Stimulated activated naive CD8-positive, alpha-beta T cell treated with anti-CD3 and anti-CD28 coated beads, Interleukin-15, Interleukin-2, amounts not matched to agents 100 ng/mL and 50 ng/mL, for 24 hours (primary cell): ENCODE results near the gene ZNF705A.
"Not testable (repeated sequence)": the region's sequence is repeated elsewhere in the genome, so short reads cannot be mapped to it uniquely, and the experiment has no call there.

Source experiments
- H3K27ac Mint-ChIP-seq: one replicate; pipeline ENCODE4 v1.8.0; 2021; ENCODE audit warnings: mild to moderate bottlenecking, mixed read lengths
- H3K27me3 Mint-ChIP-seq: one replicate; pipeline ENCODE4 v1.8.0; 2021; ENCODE audit warnings: mixed read lengths
- H3K36me3 Mint-ChIP-seq: one replicate; pipeline ENCODE4 v1.8.0; 2021; ENCODE audit warnings: low read depth, mixed read lengths
- H3K4me1 Mint-ChIP-seq: one replicate; pipeline ENCODE4 v1.8.0; 2021; ENCODE audit warnings: low read depth, mixed read lengths
- H3K4me3 Mint-ChIP-seq: one replicate; pipeline ENCODE4 v1.8.0; 2021; ENCODE audit warnings: mild to moderate bottlenecking, mixed read lengths
- H3K9me3 Mint-ChIP-seq: one replicate; pipeline ENCODE4 v1.8.0; 2021; ENCODE audit warnings: mixed read lengths

ZNF705A gene

DNA sequence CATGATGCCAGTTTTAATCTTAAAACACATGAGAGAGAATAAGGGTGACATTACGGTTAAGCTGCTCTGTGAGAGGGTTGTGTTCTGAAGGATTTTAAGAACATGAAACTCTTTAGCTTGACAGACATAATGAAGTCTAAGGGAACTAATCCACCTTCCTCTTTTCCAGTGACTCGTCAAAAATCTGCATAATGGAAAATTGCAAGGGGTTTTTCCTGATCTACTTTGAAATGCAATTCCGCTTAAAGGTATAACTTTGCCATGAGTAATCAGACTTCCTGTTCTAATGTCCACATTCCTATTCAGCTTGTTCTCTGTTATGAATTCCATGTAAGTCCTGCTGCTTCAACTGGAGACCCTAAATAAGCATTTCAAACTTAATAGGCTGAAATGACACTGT is at the start of gene ZNF705A:
Gene ZNF705A, plus strand, starts transcription at position 171 of the 400 bp plus-strand sequence. CDS start 15,611 bp downstream, outside the sequence.
- H3K27ac Mint-ChIP-seq = no peak within 1 kb of the TSS
- H3K27me3 Mint-ChIP-seq = peaks cover 6% of the 10 kb centered on the region
- H3K4me1 Mint-ChIP-seq = peaks cover 36% of the 10 kb centered on the region
- no peak within 1 kb of the TSS for H3K4me3 Mint-ChIP-seq
- H3K9me3 Mint-ChIP-seq = no peaks in the 10 kb centered on the region
- H3K36me3 Mint-ChIP-seq = no peaks in the 10 kb centered on the region

DNA sequence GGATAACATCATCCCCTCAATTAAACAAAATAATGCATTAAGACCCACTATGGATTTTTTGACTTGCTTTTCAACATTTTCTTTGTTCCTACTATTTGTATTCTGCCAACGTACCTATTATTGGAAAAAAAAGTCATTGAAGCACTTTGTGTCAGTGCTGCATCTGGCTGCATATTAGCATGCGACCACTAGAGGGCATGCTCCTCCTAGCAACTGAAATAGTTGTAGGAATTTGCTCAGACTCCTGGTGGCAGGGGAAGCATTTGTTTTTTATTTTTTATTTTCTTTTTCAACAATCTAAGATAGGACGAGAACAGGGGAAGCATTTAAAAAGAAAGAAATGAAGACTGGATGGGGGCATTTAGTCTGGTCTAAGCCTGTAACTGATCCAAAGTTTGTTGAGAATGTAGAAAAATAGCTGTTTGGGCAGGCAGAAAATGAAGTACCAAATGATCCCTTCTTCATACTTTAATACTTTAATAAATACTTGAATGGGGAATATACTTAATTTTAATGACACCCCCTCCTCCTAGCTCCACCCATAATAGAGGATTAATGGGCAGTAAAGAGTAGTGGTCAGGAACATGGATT is 47.9 kb upstream of the ZNF705A start:
- Mint-ChIP-seq H3K4me3 (no peak overlapping the region), H3K27ac (no peak overlapping the region), H3K4me1 (peaks cover 5% of the 10 kb centered on the region), H3K9me3 (no peaks in the 10 kb centered on the region), H3K36me3 (peaks cover 21% of the 10 kb centered on the region), H3K27me3 (no peaks in the 10 kb centered on the region)

DNA sequence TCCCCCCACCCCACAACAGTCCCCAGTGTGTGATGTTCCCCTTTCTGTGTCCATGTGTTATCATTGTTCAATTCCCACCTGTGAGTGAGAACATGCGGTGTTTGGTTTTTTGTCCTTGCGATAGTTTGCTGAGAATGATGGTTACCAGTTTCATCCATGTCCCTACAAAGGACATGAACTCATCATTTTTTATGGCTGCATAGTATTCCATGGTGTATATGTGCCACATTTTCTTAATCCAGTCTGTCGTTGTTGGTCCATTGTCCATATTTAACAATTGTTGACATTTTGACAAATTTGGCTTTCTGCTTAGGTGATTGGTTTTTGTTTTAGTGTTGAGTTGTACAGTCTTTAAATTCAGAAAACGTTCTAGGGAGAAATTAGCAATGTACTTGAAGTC is 43.7 kb upstream of the ZNF705A start:
- not testable (repeated sequence) for H3K27ac Mint-ChIP-seq, H3K9me3 Mint-ChIP-seq, H3K27me3 Mint-ChIP-seq, H3K36me3 Mint-ChIP-seq, H3K4me1 Mint-ChIP-seq, H3K4me3 Mint-ChIP-seq

DNA sequence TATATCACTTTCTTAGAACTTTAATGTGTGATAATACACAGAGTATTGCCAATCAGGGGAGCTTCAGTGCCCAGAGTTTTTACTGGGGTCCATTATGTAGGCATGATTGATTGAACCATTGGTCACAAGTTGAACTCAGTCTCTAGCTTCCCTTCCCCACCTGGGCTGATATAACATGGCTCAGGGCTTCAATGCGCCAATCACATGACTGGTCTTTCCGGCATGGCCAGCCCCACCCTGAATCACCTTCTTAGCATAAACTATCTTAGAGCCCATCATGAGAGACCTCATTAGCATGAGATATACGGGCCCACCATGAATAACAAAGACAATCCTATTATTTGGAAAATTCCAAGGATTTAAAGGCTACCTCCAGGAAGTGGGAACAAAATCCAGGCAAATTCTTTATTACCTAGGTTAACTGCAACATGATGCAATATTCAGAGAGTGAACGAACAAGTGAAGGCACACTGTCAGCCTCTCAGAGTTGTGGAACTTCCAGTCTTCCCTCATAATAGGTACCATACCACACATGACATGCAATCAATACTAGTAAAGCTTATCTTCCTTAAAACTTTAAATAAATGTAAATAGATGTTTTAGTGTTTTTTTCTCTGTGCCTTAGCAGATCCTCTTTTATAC is 36.6 kb upstream of the ZNF705A start:
- peaks cover 9% of the 10 kb centered on the region for H3K36me3 Mint-ChIP-seq
- no peak overlapping the region for H3K4me3 Mint-ChIP-seq
- H3K9me3 Mint-ChIP-seq = no peaks in the 10 kb centered on the region
- H3K27ac Mint-ChIP-seq = no peak overlapping the region
- H3K27me3 Mint-ChIP-seq = no peaks in the 10 kb centered on the region
- peaks cover 6% of the 10 kb centered on the region for H3K4me1 Mint-ChIP-seq

DNA sequence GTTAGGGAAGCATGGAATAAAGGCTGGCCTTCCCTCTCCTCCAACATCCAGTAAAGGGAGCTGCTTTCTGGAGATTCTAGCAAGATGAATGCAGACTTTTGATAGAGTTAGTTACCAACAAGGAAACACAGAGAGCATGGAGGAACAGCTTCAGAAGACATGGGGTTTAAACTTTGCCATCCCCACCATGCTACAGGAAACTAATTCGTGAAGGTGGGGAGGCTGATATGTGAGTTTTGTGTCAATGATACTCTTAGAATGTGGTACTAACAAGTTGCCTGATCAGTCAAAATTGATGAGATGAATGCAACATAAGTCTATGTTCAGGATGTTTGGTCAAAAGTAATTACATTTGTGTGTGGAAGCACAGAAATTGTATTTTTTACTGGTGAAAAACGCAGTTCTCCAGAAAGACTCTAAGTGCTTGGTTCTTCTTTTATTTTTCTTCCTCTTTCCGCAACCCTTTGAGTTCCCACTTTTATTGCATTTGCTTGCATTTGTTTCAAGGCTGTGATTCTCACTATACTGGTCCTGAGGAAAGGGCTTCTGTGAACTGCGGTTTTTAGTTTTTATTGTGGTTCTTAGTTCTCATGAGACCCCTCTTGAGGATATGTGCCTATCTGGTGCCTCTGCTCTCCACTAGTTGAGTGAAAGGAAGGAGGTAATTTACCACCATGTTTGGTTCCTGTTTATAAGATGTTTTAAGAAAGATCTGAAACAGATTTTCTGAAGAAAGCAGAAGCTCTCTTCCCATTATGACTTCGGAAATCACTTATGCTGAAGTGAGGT is 33.5 kb upstream of the ZNF705A start, which contains the start of gene CLEC4A:
Gene CLEC4A, plus strand, starts transcription at position 494 of the 789 bp plus-strand sequence. Its CDS starts 262 bp downstream, at position 756.
- Mint-ChIP-seq H3K27ac (peak within 1 kb of the TSS; percentile 60), H3K36me3 (peaks cover 6% of the 10 kb centered on the region), H3K27me3 (no peaks in the 10 kb centered on the region), H3K4me3 (peak within 1 kb of the TSS; percentile 5), H3K4me1 (peaks cover 21% of the 10 kb centered on the region), H3K9me3 (no peaks in the 10 kb centered on the region)

DNA sequence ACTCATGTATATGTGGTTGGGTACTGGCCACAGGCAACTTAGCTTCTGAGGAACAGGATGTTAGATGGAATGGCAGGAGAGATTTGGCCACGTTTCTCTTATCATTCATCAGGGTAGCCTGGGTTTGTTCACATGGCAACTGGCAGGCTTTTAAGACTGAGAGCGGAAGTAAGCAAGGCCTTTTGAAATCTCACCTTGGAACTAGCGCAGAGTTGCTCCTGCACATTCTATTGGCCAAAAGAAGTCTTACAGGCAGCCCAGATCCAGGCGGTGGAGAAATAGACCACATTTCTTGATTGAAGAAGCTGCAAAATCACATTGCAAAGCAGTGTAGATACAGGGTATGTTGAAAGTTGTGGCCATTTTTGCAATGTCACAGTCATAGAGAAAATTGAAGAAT is 29.7 kb upstream of the ZNF705A start:
- peaks cover 13% of the 10 kb centered on the region for H3K36me3 Mint-ChIP-seq
- H3K27me3 Mint-ChIP-seq = no peaks in the 10 kb centered on the region
- H3K4me3 Mint-ChIP-seq = no peak overlapping the region
- peaks cover 21% of the 10 kb centered on the region for H3K4me1 Mint-ChIP-seq
- H3K27ac Mint-ChIP-seq = no peak overlapping the region
- H3K9me3 Mint-ChIP-seq = no peaks in the 10 kb centered on the region

DNA sequence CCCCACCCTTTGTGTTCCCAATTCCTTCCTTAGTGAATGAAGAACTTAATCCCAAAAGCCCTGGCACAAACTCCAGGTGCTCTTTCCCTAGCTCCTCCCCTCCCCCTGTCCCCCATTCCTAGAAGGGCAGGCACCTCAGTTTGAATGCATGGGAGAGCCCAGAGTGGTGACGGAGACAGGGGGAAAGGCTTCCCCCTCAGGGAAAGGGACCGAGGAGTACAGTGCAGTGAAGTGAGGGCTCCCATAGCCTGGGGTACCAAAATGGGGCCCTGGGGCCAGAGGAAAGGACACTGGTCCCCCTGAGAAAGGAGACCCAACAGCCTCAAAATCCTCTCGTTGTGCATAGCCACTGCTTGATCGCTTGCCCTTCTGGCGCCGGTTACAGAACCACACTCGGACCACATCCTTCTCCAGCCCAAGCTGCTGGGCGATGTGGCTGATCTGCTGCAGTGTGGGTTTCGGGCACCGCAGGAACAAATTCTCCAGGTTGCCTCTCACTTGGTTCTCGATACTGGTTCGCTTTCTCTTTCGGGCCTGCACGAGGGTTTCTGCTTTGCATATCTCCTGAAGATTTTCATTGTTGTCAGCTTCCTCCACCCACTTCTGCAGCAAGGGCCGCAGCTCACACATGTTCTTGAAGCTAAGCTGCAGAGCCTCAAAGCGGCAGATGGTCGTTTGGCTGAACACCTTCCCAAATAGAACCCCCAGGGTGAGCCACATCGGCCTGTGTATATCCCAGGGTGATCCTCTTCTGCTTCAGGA is 23.0 kb upstream of the ZNF705A start:
- H3K4me3 Mint-ChIP-seq, H3K9me3 Mint-ChIP-seq, H3K27ac Mint-ChIP-seq, H3K4me1 Mint-ChIP-seq, H3K27me3 Mint-ChIP-seq: not testable (repeated sequence)
- peaks cover 20% of the 10 kb centered on the region for H3K36me3 Mint-ChIP-seq

DNA sequence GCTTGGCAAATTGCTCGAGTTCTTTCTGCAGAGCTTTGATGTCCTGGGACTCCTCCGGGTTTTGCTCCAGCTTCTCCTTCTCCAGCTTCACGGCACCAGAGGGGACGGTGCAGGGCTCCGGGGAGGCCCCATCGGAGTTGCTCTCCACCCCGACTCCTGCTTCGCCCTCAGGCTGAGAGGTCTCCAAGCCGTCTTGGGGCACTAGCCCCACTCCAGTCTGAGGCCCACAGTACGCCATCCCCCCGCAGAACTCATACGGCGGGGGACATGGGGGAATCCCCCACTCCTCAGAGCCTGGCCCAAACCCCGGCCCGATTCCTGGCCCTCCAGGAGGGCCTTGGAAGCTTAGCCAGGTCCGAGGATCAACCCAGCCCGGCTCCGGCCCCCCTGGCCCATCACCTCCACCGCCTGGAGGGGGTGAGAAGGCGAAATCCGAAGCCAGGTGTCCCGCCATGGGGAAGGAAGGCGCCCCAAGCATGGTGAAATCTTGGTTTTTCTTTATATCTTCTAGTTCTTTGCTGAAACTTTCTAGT is 22.4 kb upstream of the ZNF705A start:
- H3K9me3 Mint-ChIP-seq, H3K27ac Mint-ChIP-seq, H3K4me1 Mint-ChIP-seq, H3K27me3 Mint-ChIP-seq, H3K4me3 Mint-ChIP-seq: not testable (repeated sequence)
- peaks cover 20% of the 10 kb centered on the region for H3K36me3 Mint-ChIP-seq

DNA sequence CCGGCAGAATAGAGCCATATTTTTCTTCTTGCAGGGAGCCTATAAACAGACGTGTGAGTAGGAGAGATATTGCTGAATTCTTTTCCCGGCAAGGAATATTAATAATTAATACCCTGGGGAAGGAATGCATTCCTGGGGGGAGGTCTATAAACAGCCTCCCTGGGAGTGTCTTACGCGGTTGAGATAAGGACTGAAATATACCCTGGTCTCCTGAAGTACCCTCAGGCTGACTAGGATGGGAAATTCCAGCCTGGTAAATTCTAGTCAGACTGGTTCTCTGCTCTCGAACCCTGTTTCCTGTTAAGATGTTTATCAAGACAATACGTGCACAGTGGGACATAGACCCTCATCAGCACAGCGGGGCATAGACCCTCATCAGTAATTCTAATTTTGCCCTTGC is 15.2 kb upstream of the ZNF705A start:
- peaks cover 38% of the 10 kb centered on the region for H3K36me3 Mint-ChIP-seq
- not testable (repeated sequence) for H3K27me3 Mint-ChIP-seq, H3K9me3 Mint-ChIP-seq, H3K4me1 Mint-ChIP-seq, H3K4me3 Mint-ChIP-seq, H3K27ac Mint-ChIP-seq

DNA sequence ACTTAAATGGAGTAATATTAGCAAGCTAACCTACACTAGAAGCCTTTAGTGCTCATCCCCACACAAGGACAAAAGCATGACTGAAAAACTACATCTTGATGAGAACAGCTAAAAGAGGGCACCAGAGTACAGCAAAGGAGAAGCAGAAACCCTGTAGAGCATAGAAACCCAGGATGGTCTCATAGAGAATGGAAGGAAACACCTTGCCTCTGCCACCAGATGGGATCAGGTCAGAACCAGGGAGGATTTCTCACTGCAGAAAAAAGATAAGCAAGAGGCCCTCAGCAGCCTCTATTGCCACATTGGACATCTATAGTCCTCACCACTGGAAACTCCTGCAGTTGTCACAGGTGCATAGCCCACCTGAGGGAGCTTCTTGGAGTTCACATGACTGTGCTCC is 13.6 kb upstream of the ZNF705A start:
- H3K36me3 Mint-ChIP-seq = peaks cover 30% of the 10 kb centered on the region
- no peaks in the 10 kb centered on the region for H3K4me1 Mint-ChIP-seq
- H3K4me3 Mint-ChIP-seq = no peak overlapping the region

DNA sequence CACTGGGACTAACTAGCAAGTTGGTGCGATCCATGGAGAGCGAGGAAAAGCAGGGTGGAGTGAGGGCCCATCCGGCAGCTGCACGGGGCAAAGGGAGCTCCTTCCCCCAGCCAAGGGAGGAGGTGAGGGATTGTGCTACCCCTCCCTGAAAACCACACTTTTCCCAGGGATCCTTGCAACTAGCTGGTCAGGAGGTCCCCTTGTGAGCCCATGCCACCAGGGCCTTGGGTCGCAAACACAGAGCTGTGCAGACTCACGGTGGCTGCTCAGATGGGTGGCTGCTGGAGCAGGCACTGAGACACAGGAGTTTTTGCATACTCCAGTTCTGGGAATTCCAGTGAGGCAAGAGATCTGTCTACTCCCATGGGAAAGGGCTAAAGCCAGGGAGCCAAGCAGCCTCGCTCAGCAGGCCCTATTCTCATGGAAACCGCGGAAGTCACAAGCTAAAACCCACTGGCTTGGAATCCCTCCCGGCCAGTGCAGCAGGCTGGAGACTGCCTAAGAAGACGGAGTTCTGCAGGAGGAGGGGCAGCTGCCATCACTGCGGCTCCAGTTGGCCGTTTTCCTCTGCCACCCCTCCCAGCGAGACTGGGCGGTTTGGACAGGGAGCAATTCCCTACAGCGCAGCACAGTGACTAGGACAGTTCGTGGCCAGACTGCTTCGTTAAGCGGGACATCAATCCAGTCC is 10.9 kb upstream of the ZNF705A start:
- Mint-ChIP-seq H3K4me3 (no peak overlapping the region), H3K27me3 (peaks cover 14% of the 10 kb centered on the region), H3K9me3 (peaks cover 1% of the 10 kb centered on the region), H3K4me1 (no peaks in the 10 kb centered on the region), H3K27ac (no peak overlapping the region), H3K36me3 (peaks cover 13% of the 10 kb centered on the region)

More for the DNA sequence above, 13.6 kb upstream of the ZNF705A start:
- peaks cover 9% of the 10 kb centered on the region for H3K27me3 Mint-ChIP-seq
- H3K9me3 Mint-ChIP-seq = peaks cover 2% of the 10 kb centered on the region
- no peak overlapping the region for H3K27ac Mint-ChIP-seq

DNA sequence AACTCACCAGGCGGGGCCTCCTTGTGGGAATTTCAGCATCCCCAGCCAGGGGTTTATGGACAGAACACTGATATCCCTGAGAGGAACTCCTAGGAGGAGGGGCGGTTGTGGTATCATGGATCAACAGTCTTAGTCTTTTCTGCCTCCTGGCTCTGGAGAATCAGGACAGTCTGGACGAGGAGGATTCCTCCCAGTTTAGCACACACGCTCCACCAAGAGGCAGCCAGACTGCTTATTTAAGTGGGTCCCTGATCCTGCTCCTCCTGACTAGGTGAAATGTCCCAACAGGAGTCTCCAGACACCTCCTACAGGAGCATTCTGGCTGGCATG is 10.4 kb upstream of the ZNF705A start:
- Mint-ChIP-seq H3K4me3 (no peak overlapping the region), H3K36me3 (peaks cover 11% of the 10 kb centered on the region), H3K27ac (no peak overlapping the region), H3K4me1 (no peaks in the 10 kb centered on the region), H3K27me3 (peaks cover 17% of the 10 kb centered on the region), H3K9me3 (no peaks in the 10 kb centered on the region)

DNA sequence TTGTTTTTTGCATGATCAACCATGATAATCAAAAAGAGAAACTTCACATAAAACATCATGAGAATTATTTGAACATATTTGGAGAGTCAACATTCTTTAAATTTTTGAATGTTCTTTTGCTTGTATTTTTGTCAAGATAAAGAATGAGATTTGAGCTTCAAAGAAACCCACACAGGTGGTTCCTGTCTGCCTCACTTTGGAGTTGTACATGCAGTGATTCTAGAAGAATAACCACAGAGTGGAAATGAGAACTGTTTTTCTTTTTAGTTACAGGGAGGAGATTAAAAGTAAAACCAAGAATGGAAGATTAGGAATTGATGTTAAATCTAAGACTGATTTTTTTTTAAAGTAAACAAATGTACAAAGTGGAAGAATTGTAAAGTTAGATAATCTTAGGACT is 2.3 kb upstream of the ZNF705A start:
- H3K4me3 Mint-ChIP-seq = no peak overlapping the region
- H3K4me1 Mint-ChIP-seq = peaks cover 36% of the 10 kb centered on the region
- H3K27ac Mint-ChIP-seq = no peak overlapping the region
- H3K9me3 Mint-ChIP-seq = no peaks in the 10 kb centered on the region
- peaks cover 15% of the 10 kb centered on the region for H3K27me3 Mint-ChIP-seq
- no peaks in the 10 kb centered on the region for H3K36me3 Mint-ChIP-seq

DNA sequence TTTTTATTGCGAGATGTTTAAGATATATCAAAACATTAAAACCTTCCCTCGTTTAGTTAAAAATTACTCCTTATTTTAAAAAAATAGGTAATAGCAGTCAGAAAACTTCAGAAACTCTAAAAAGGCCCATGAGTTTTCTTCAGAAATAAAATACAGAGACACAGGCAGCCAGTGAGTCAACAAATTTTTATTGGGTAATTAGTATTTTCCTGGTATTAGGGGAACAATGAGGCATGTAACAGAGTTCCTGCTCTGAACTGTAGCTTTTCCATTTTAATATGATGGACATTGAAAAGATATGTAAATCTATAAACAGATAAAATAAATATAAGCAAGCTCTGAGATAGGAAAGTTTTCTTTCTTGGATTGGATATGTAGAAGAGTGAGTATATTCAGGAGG is 399 bp upstream of the ZNF705A start:
- H3K27me3 Mint-ChIP-seq = peaks cover 10% of the 10 kb centered on the region
- H3K27ac Mint-ChIP-seq = no peak overlapping the region
- H3K9me3 Mint-ChIP-seq = no peaks in the 10 kb centered on the region
- H3K4me3 Mint-ChIP-seq = no peak overlapping the region
- peaks cover 36% of the 10 kb centered on the region for H3K4me1 Mint-ChIP-seq
- no peaks in the 10 kb centered on the region for H3K36me3 Mint-ChIP-seq
